BE2C (cell line): ENCODE results near the gene POU4F1.

Experiments used
- DNase-seq: peaks from one replicate; pipeline ENCODE4 v3.0.0-alpha.2; 2020
- H3K27me3 ChIP-seq: fragments of 250-450 bp; sonication (Bioruptor Pico); 2 replicates; pipeline ENCODE4 v1.5.1; 2020; ENCODE audit warnings: mild to moderate bottlenecking
- H3K36me3 ChIP-seq: fragments of 250-450 bp; sonication (Bioruptor Pico); 2 replicates; pipeline ENCODE4 v1.5.1; 2020; ENCODE audit warnings: mild to moderate bottlenecking
- H3K4me1 ChIP-seq: fragments of 250-450 bp; sonication (Bioruptor Pico); 2 replicates; pipeline ENCODE4 v1.5.1; 2020
- H3K4me3 ChIP-seq: 2 replicates; pipeline ENCODE4 v1.5.1; 2011; ENCODE audit warnings: low read depth, low read length
- H3K9me3 ChIP-seq: fragments of 250-450 bp; sonication (Bioruptor Pico); 2 replicates; pipeline ENCODE4 v1.5.1; 2020
- CTCF ChIP-seq: IDR thresholded peaks from 2 replicates; pipeline ENCODE4 v1.5.1; 2012; ENCODE audit warnings: mild to moderate bottlenecking, low read depth, low read length

POU4F1 gene

GRCh38 chr13:78566631-78567030 is 36.7 kb downstream of the POU4F1 start:
- DNase-seq = no peak

GRCh38 chr13:78562237-78562889 is 41.0 kb downstream of the POU4F1 start:
- H3K4me3 ChIP-seq = no peak overlapping the region
- H3K27me3 ChIP-seq = no peaks in the 10 kb centered on the region; the same call in 1 of the 2 replicates
- no peaks in the 10 kb centered on the region for H3K9me3 ChIP-seq
- H3K36me3 ChIP-seq = no peaks in the 10 kb centered on the region
- H3K4me1 ChIP-seq = no peaks in the 10 kb centered on the region
- TF ChIP-seq CTCF = no peak
- no peak for DNase-seq

More at GRCh38 chr13:78566631-78567030, 36.7 kb downstream of the POU4F1 start:
- Histone ChIP-seq H3K27me3 (no peaks in the 10 kb centered on the region), H3K4me3 (no peak overlapping the region), H3K4me1 (peaks cover 5% of the 10 kb centered on the region), H3K9me3 (no peaks in the 10 kb centered on the region), H3K36me3 (no peaks in the 10 kb centered on the region)
- no peak for TF ChIP-seq CTCF
